GM12878 (cell line): Measurements from ENCODE around the gene ZSWIM3.
"Not testable (repeated sequence)": the region's sequence is repeated elsewhere in the genome, so short reads cannot be mapped to it uniquely, and the experiment has no call there.

Experiments used
- LARP7 ChIP-seq: fragments of 450-650 bp; IDR thresholded peaks from 2 replicates; pipeline ENCODE4 v1.6.1; 2017; ENCODE audit warnings: mild to moderate bottlenecking
- MEF2B ChIP-seq: fragments of 450-650 bp; IDR thresholded peaks from 2 replicates; pipeline ENCODE4 v1.6.1; 2018; ENCODE audit warnings: mild to moderate bottlenecking, moderate library complexity; ENCODE audit not compliant: partially characterized antibody, poor library complexity, severe bottlenecking

GRCh38 chr20:45829673-45830106 is 27.7 kb upstream of the ZSWIM3 start:
- TF ChIP-seq MEF2B, LARP7: not testable (repeated sequence)
